Ovary (tissue), 9 donors: ENCODE measurements around the gene MRPL22. TPM values are rescaled to one million over a fixed set of nuclear protein-coding genes. Genes with fewer than 3 reads are reported as not detected.

Source experiments
- DNase-seq, 5 donors: peaks; one replicate each; pipeline ENCODE4 v3.0.0-alpha.2; 2019 to 2020
- H3K27ac ChIP-seq, 2 donors: fragments of 200-600 bp; one replicate each; pipeline versions ENCODE4 v1.5.1 to v1.8.0; 2019 to 2022
- H3K27me3 ChIP-seq: fragments of 200-600 bp; one replicate; pipeline ENCODE4 v1.8.0; 2022
- H3K36me3 ChIP-seq: fragments of 200-600 bp; sonication (generic); one replicate; pipeline ENCODE4 v1.5.1; 2019
- H3K4me1 ChIP-seq: one replicate; pipeline ENCODE4 v1.8.1; 2013; ENCODE audit warnings: mild to moderate bottlenecking, moderate library complexity; ENCODE audit not compliant: insufficient read depth
- H3K4me3 ChIP-seq: fragments of 200-600 bp; sonication (generic); one replicate; pipeline ENCODE4 v1.5.1; 2017
- H3K9me3 ChIP-seq, 2 donors: fragments of 200-600 bp in 1 of 2; sonication (generic) in 1 of 2; one replicate each; pipeline versions ENCODE4 v1.5.1 to v1.8.1; 2013 to 2019; ENCODE audit warnings: mild to moderate bottlenecking in 1 of 2, moderate library complexity in 1 of 2
- CTCF ChIP-seq, 3 donors: fragments of 450-650 bp in 2 of 3; fragments of 200-600 bp in 1 of 3; IDR thresholded peaks; one replicate each; pipeline versions ENCODE4 v1.5.1 to v1.8.0; 2016 to 2022; ENCODE audit warnings: antibody characterized with exemption in 3 of 3, mild to moderate bottlenecking in 1 of 3
- EP300 ChIP-seq: sonication (generic); formaldehyde crosslinking; IDR thresholded peaks from one replicate; pipeline ENCODE4 v1.6.1; 2017; ENCODE audit warnings: antibody characterized with exemption
- POLR2A ChIP-seq: fragments of 450-650 bp; IDR thresholded peaks from one replicate; pipeline ENCODE4 v1.6.1; 2017; ENCODE audit warnings: antibody characterized with exemption, mild to moderate bottlenecking, moderate library complexity
- WGBS, 3 donors: extraction: QIAGEN DNeasy Blood & Tissue Kit in 1 of 3; methylation state at CpG; one replicate each; pipeline versions ENCODE4 v1.1.5 to v1.1.7; 2013 to 2017; 5-methylcytosine and 5-hydroxymethylcytosine counted together
- intact Hi-C, 4 donors: fragments of 100-400 bp; cut with DNase I; formaldehyde crosslinking; loops; one replicate each; pipeline versions ENCODE4 v1.11.0 to v1.15.1; 2022 to 2023
- polyA plus RNA-seq, 2 donors: library from polyadenylated mRNA; stranded (reverse); fragments of 200-250 nt in 1 of 2; fragments of 350-450 nt in 1 of 2; fragmentation: Illumina TruSeq in 1 of 2; extraction: RNeasy Lipid Tissue Mini Kit (QIAGEN cat#74804) in 1 of 2; gene quantifications; one replicate each; pipeline ENCODE4 v1.2.3, GENCODE V29; 2013 to 2014
- total RNA-seq, 7 donors: library from RNA; depleted of rRNA in 2 of 7; stranded (reverse); fragments of >200 nt in 2 of 7; fragmentation: NEBNext Ultra II Directional in 3 of 7; extraction: Animal tissue kit (Norgen Biotek cat#: 25700) in 3 of 7; gene quantifications; one replicate each; pipeline versions ENCODE4 v1.1.0 to v1.2.4, GENCODE V29; 2016 to 2023
- donor health status: DM: no; HTN: no; CAD: no; lungs with moderate emphysema.
- donor health status: DM: no; HTN: no; CAD: no.
- donor health status: Bipolar disorder and iron deficiency.
- donor health status: DM: yes; HTN: yes; CAD: no.
- donor health status: DM: no; HTN: no; CAD: no.
- donor health status: DM: yes; HTN: yes; CAD: no.

Gene MRPL22
- total and polyA plus RNA-seq, 9 donors = 21.4 to 54.6 (median 38.1) TPM

- no peaks in the 10 kb centered on the region for H3K4me1 ChIP-seq
- H3K9me3 ChIP-seq = no peaks in the 10 kb centered on the region
- H3K4me3 ChIP-seq = no peak overlapping the region
- intact Hi-C loops = no loop called here
- WGBS, 3 donors = 80 to 84% (median 83%) methylated on average over 14 of the region's 14 CpGs
- no peak overlapping the region for H3K27ac ChIP-seq
- no peak for DNase-seq
- H3K36me3 ChIP-seq = no peaks in the 10 kb centered on the region
- TF ChIP-seq EP300 (no peak), CTCF (IDR thresholded peaks at IDR 0.05) (no peak), POLR2A (no peak)
- no peaks in the 10 kb centered on the region for H3K27me3 ChIP-seq
Observed at GRCh38 chr5:154895606-154896561, 45.0 kb upstream of the MRPL22 start.

GRCh38 chr5:154896562-154897165, 44.2 kb upstream of the MRPL22 start:
- Histone ChIP-seq H3K36me3 (no peaks in the 10 kb centered on the region), H3K27me3 (no peaks in the 10 kb centered on the region), H3K4me1 (no peaks in the 10 kb centered on the region), H3K27ac (no peak overlapping the region), H3K9me3 (no peaks in the 10 kb centered on the region), H3K4me3 (no peak overlapping the region)
- no peak for DNase-seq
- TF ChIP-seq EP300 = no peak
- no peak for TF ChIP-seq POLR2A
- no peak for TF ChIP-seq CTCF (IDR thresholded peaks at IDR 0.05)
- intact Hi-C loops = no loop called here

DNA sequence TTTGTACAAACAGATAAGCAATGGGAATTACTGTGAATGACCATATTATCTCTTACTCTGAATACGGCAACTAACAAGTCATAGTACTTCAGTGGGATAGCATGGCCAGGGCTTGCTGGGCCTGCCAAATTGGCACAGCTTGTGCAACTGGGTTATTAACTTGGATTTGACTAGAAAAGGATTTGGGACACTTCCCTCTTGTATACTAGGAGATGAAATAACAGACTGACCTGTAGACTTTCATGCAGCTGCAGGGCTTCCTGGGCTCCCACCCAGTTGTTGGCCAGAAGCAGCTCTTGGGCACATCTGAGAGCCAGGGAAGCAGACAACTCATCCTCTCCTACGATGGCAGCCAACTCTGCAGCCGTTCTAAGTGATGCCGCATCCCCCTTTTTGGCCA, 42.7 kb upstream of the MRPL22 start:
- Histone ChIP-seq H3K36me3 (no peaks in the 10 kb centered on the region), H3K9me3 (no peaks in the 10 kb centered on the region), H3K4me3 (no peak overlapping the region), H3K27me3 (no peaks in the 10 kb centered on the region), H3K27ac (no peak overlapping the region), H3K4me1 (no peaks in the 10 kb centered on the region)
- TF ChIP-seq POLR2A (no peak), CTCF (IDR thresholded peaks at IDR 0.05) (no peak), EP300 (no peak)
- intact Hi-C loops = no loop called here
- WGBS, 3 donors = 84 to 94% (median 90%) methylated on average over 4 of the region's 4 CpGs
- DNase-seq = no peak

DNA sequence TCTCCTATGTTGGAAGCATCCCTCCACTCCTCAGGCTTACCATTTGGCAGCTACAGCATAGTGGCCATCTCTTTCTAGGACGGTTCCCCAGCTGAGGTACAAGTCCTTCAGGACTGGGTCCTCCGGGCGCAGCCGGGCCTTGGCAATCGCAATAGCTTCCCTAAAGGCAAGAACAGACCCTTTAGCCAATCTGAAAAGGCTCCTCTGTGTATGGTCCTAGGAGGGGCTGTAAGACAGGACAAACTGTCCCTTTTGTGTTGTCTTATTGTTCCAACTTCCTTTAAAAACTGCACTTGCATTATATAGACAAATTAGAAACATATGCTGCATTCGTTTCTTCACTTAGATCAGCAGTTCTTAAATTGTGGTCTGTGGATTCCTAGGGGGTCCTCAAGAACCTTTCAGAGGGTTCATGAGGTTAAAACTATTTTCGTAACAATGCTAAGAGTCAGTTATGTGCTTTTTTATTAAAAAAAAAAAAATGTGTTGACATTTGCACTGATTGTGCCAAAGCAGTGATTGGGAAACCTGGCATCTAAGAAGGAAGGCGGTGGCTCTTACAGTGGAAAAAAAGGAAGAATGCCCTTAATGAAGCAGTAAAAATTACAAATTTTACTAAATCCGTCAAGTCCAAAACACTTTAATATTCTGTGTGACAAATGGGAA, 41.6 kb upstream of the MRPL22 start:
- Histone ChIP-seq H3K36me3 (no peaks in the 10 kb centered on the region), H3K27me3 (no peaks in the 10 kb centered on the region), H3K27ac (no peak overlapping the region), H3K9me3 (no peaks in the 10 kb centered on the region), H3K4me1 (no peaks in the 10 kb centered on the region), H3K4me3 (no peak overlapping the region)
- WGBS, 3 donors = 91 to 96% (median 95%) methylated on average over 9 of the region's 9 CpGs
- no peak for TF ChIP-seq EP300
- no peak for TF ChIP-seq CTCF (IDR thresholded peaks at IDR 0.05)
- TF ChIP-seq POLR2A = no peak
- no peak for DNase-seq
- intact Hi-C loops = no loop called here
